MM.1S (cell line): Measurements from ENCODE around the gene TIMP2.

Source experiments
- DNase-seq: peaks from one replicate; pipeline ENCODE4 v3.0.0-alpha.2; 2015
- H2AFZ ChIP-seq: fragments of 300-600 bp; sonication (generic); 2 replicates; pipeline ENCODE4 v1.6.0; 2016; ENCODE audit warnings: antibody characterized with exemption, low read length
- H3F3A ChIP-seq: fragments of 300-600 bp; sonication (generic); 2 replicates; pipeline ENCODE4 v1.6.1; 2016; ENCODE audit warnings: mild to moderate bottlenecking, antibody characterized with exemption, low read length, moderate library complexity, mixed read lengths; ENCODE audit not compliant: insufficient read depth
- H3K27ac ChIP-seq: fragments of 300-600 bp; sonication (generic); 2 replicates; pipeline ENCODE4 v1.5.1; 2016; ENCODE audit warnings: mild to moderate bottlenecking, low read length
- H3K27me3 ChIP-seq: fragments of 300-600 bp; sonication (generic); replicated peaks from 2 replicates; pipeline ENCODE4 v1.6.0; 2016; ENCODE audit warnings: low read length; ENCODE audit not compliant: insufficient read depth
- H3K36me3 ChIP-seq: fragments of 300-600 bp; sonication (generic); replicated peaks from 2 replicates; pipeline ENCODE4 v1.6.1; 2016; ENCODE audit warnings: mild to moderate bottlenecking, low read length, mixed read lengths; ENCODE audit not compliant: insufficient read depth
- H3K4me1 ChIP-seq: fragments of 300-600 bp; sonication (generic); 2 replicates; pipeline ENCODE4 v1.6.1; 2016; ENCODE audit warnings: low read length, mixed read lengths
- H3K4me2 ChIP-seq: fragments of 300-600 bp; sonication (generic); 2 replicates; pipeline ENCODE4 v1.6.0; 2016; ENCODE audit warnings: low read depth, low read length
- H3K4me3 ChIP-seq: fragments of 300-600 bp; sonication (generic); 2 replicates; pipeline ENCODE4 v1.5.1; 2016; ENCODE audit warnings: low read length, mixed read lengths
- H3K79me2 ChIP-seq: fragments of 300-600 bp; sonication (generic); 2 replicates; pipeline ENCODE4 v1.6.1; 2016; ENCODE audit warnings: mixed run types, low read length, mixed read lengths
- H3K9ac ChIP-seq: fragments of 300-600 bp; sonication (generic); 2 replicates; pipeline ENCODE4 v1.6.1; 2016; ENCODE audit warnings: low read length, mixed read lengths
- H3K9me2 ChIP-seq: fragments of 300-600 bp; sonication (generic); replicated peaks from 2 replicates; pipeline ENCODE4 v1.6.1; 2016; ENCODE audit warnings: mild to moderate bottlenecking, low read length, mixed read lengths; ENCODE audit not compliant: insufficient read depth
- H3K9me3 ChIP-seq: fragments of 300-600 bp; sonication (generic); replicated peaks from 2 replicates; pipeline ENCODE4 v1.6.1; 2016; ENCODE audit warnings: mild to moderate bottlenecking, low read length, mixed read lengths; ENCODE audit not compliant: insufficient read depth
- H4K20me1 ChIP-seq: fragments of 300-600 bp; sonication (generic); 2 replicates; pipeline ENCODE4 v1.6.1; 2016; ENCODE audit warnings: mild to moderate bottlenecking, low read length, moderate library complexity, mixed read lengths; ENCODE audit not compliant: insufficient read depth
- CTCF ChIP-seq: fragments of 300-600 bp; sonication (generic); IDR thresholded peaks from 2 replicates; pipeline ENCODE4 v1.5.1; 2016; ENCODE audit warnings: antibody characterized with exemption, low read length, mixed read lengths
- EZH2 ChIP-seq: fragments of 300-600 bp; sonication (generic); optimal IDR thresholded peaks from 2 replicates; pipeline ENCODE3; 2017; ENCODE audit warnings: low read depth, mild to moderate bottlenecking, antibody characterized with exemption, low read length, mixed read lengths
- EZH2phosphoT487 ChIP-seq: fragments of 300-600 bp; sonication (generic); IDR thresholded peaks from 2 replicates; pipeline ENCODE4 v1.6.1; 2018; ENCODE audit warnings: antibody characterized with exemption, low read length

Gene TIMP2

GRCh38 chr17:78898947-78899346 lies 26.2 kb downstream of the TIMP2 start:
- TF ChIP-seq EZH2 (no peak), EZH2phosphoT487 (no peak), CTCF (no peak)
- Histone ChIP-seq H3K36me3 (no peaks in the 10 kb centered on the region; the same call in 1 of the 2 replicates), H3K4me1 (peaks cover 7% of the 10 kb centered on the region), H3K9ac (no peak overlapping the region), H3K4me3 (no peak overlapping the region), H4K20me1 (peaks cover 2% of the 10 kb centered on the region; the same call in 1 of the 2 replicates), H3K4me2 (no peak overlapping the region), H3K27me3 (no peaks in the 10 kb centered on the region), H3F3A (peaks cover 5% of the 10 kb centered on the region; the same call in 1 of the 2 replicates), H3K79me2 (peaks cover 100% of the 10 kb centered on the region), H3K27ac (no peak overlapping the region), H3K9me2 (no peaks in the 10 kb centered on the region), H3K9me3 (no peaks in the 10 kb centered on the region), H2AFZ (no peak overlapping the region)
- DNase-seq, result no peak

- no peak for TF ChIP-seq CTCF
- TF ChIP-seq EZH2phosphoT487, result no peak
- TF ChIP-seq EZH2, result no peak
- Histone ChIP-seq H3K27ac (no peak overlapping the region), H2AFZ (no peak overlapping the region)
Measured at GRCh38 chr17:78898075-78898836, 26.9 kb downstream of the TIMP2 start.

GRCh38 chr17:78897664-78898047 lies 27.5 kb downstream of the TIMP2 start:
- H3K4me1 ChIP-seq, result peaks cover 20% of the 10 kb centered on the region
- H3K4me3 ChIP-seq, result no peak overlapping the region
- H3K79me2 ChIP-seq, result peaks cover 100% of the 10 kb centered on the region
- no peak overlapping the region for H2AFZ ChIP-seq
- no peak overlapping the region for H3K4me2 ChIP-seq
- no peak for DNase-seq
- no peaks in the 10 kb centered on the region for H3K9me2 ChIP-seq
- no peaks in the 10 kb centered on the region; the same call in 1 of the 2 replicates for H3K36me3 ChIP-seq
- H3F3A ChIP-seq, result peaks cover 12% of the 10 kb centered on the region; the same call in 1 of the 2 replicates
- no peak overlapping the region for H3K9ac ChIP-seq
- no peaks in the 10 kb centered on the region for H3K9me3 ChIP-seq
- TF ChIP-seq EZH2phosphoT487 (no peak), EZH2 (no peak), CTCF (no peak)
- no peak overlapping the region for H3K27ac ChIP-seq
- no peaks in the 10 kb centered on the region for H3K27me3 ChIP-seq
- H4K20me1 ChIP-seq, result peaks cover 2% of the 10 kb centered on the region; the same call in 1 of the 2 replicates

More at GRCh38 chr17:78898075-78898836, 26.9 kb downstream of the TIMP2 start:
- H3K4me3 ChIP-seq, result no peak overlapping the region
- H4K20me1 ChIP-seq, result peaks cover 2% of the 10 kb centered on the region; the same call in 1 of the 2 replicates
- no peak overlapping the region for H3K9ac ChIP-seq
- no peaks in the 10 kb centered on the region for H3K9me2 ChIP-seq
- no peaks in the 10 kb centered on the region; the same call in 1 of the 2 replicates for H3K36me3 ChIP-seq
- no peaks in the 10 kb centered on the region for H3K27me3 ChIP-seq
- peaks cover 7% of the 10 kb centered on the region; the same call in 1 of the 2 replicates for H3F3A ChIP-seq
- no peak for DNase-seq
- H3K9me3 ChIP-seq, result no peaks in the 10 kb centered on the region
- peaks cover 14% of the 10 kb centered on the region for H3K4me1 ChIP-seq
- peaks cover 100% of the 10 kb centered on the region for H3K79me2 ChIP-seq
- H3K4me2 ChIP-seq, result no peak overlapping the region
